ENCODE measurements around the gene TRPM6. TPM values are rescaled to one million over a fixed set of nuclear protein-coding genes. Genes with fewer than 3 reads are reported as not detected.

The TRPM6 gene
- total RNA-seq, 4 donors from 2014 or later, result 1.1 to 3.9 (median 1.6) TPM

DNA sequence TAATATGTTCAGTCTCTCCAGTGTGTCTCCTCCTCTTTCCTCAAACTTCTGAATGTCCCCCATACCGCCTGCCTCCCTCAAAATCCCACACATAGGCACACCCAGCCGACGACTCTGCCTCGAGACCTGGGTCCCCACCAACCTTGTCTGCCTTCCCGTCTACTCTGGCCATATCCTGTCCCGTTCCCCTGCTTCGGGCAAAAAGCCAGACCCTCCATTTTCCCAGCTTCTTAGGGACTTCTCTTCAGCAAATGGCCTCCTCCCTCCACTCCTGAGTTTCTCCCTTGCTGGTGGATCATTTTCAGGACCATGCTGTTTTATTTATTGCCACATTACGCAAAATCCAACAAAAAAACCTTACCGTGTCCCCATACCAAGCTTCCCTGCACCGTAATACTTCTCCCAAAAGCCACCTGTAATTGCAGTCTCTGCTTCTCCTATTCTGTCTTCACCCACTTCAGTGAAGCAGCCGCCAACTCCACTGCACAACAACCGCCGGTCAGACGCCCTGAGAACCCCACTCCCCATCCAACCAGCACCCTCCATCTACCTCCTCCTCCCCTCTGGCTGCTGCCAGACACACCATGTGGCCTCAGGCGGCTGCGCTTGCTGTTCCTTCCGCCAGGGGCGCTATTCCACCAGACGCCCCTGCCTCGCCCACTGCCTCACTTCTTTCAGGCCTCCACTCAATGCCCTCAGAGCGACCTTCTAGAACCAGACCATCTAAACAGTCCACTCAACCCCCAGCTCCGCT, 117.0 kb downstream of the TRPM6 start:
- no peak for DNase-seq (ENCODE audit: low spot score)
- TF ChIP-seq, protein P1, sequence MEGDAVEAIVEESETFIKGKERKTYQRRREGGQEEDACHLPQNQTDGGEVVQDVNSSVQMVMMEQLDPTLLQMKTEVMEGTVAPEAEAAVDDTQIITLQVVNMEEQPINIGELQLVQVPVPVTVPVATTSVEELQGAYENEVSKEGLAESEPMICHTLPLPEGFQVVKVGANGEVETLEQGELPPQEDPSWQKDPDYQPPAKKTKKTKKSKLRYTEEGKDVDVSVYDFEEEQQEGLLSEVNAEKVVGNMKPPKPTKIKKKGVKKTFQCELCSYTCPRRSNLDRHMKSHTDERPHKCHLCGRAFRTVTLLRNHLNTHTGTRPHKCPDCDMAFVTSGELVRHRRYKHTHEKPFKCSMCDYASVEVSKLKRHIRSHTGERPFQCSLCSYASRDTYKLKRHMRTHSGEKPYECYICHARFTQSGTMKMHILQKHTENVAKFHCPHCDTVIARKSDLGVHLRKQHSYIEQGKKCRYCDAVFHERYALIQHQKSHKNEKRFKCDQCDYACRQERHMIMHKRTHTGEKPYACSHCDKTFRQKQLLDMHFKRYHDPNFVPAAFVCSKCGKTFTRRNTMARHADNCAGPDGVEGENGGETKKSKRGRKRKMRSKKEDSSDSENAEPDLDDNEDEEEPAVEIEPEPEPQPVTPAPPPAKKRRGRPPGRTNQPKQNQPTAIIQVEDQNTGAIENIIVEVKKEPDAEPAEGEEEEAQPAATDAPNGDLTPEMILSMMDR (IDR thresholded peaks at IDR 0.05), result no peak
- no peak for ATAC-seq (ENCODE audit: low FRiP score)

DNA sequence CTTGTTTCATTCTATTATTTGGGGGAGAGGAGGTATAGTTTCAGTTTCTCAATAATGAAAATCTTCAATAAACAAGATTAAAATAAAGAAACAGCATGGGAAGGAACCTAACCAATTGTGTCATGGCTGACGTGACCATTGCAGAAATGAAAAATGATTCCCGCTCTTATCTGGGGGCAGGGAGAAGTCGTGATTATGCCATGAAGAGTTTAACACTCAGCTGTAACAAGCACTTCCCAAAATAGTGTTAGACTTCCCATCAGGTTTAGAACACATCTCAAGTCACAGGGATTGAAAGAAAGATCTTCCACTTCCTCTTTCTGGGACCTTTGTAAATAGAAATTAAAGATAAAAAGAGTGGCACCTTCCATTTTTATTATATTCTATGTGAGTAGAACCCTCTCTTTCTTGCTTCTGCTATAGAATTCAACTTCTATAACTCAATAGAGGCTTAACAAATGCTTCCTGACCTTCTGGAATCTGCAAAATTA, 122.2 kb downstream of the TRPM6 start:
- no peak for DNase-seq (ENCODE audit: low spot score)
- TF ChIP-seq, protein P1 (IDR thresholded peaks at IDR 0.05), result no peak
- ATAC-seq (ENCODE audit: low FRiP score), result no peak

DNA sequence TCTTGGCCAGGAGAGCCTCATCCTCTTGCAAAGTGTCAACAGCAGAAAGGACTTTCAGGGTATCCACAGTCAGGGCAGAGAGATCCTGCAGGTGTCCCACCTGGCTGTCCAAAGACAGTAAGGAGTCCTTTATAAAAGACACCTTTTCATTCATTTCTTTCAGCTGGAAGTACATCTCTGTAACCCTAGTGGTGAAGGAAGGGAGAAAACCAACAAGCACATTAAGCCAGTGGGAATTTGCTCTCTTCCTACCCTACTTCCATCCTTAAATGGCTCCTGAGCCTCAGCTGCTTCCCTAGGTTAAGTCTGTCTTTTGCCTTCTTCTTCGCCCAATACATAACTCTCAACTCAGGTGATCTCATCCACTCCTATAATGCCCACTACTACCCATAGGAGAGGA, 124.8 kb downstream of the TRPM6 start:
- no peak for DNase-seq (ENCODE audit: low spot score)
- ATAC-seq (ENCODE audit: low FRiP score), result no peak
- TF ChIP-seq, protein P1 (IDR thresholded peaks at IDR 0.05), result no peak

DNA sequence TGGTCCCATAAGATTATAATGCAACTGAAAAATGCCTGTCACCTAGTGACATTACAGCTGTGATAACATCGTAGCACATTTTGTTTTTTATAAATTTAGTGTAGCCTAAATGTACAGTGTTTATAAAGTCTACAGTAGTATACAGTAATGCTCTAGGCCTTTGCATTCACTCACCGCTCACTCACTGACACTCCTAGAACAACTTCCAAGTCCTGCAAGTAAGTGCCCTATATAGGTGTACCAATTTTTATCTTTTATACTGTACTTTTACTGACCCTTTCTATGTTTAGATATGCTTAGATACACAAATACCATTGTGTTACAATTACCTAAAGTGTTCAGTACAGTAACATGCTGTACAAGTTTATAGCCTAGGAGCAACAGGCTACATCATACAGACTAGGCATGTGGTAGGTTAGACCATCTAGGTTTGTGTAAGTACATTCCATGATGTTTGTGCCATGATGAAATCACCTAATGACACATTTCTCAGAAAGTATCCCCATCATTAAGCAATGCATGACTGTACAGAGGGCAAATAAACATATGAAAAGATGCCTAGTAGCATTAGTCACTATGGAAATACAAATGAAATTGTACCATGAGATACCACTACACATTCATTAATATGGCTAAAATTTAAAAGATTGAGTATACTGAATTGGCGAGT, 127.6 kb downstream of the TRPM6 start:
- no peak for DNase-seq (ENCODE audit: low spot score)
- peak; percentile 41 for ATAC-seq (ENCODE audit: low FRiP score)
- TF ChIP-seq, protein P1 (IDR thresholded peaks at IDR 0.05), result no peak

DNA sequence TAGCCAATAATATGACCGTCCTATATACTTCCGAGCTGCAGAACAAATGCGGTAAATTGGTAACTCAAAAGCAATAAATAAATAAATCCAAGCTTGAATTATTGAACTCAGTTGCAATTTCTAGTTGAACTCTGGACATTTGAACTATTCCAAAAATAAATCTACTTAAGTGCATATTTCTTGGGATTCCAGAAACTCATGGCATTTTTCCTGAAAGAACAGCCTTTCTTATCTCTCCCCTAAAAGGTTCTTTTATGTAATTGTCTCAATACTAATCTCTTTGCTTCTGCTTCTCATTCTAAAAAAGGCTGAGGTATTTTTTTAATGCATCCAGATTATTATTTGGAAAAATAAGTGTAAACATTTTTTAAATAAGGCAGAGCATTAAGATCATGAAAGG, 131.7 kb downstream of the TRPM6 start:
- ATAC-seq (ENCODE audit: low FRiP score) (no peak), DNase-seq (ENCODE audit: low spot score) (no peak)
- TF ChIP-seq, protein P1 (IDR thresholded peaks at IDR 0.05), result no peak

DNA sequence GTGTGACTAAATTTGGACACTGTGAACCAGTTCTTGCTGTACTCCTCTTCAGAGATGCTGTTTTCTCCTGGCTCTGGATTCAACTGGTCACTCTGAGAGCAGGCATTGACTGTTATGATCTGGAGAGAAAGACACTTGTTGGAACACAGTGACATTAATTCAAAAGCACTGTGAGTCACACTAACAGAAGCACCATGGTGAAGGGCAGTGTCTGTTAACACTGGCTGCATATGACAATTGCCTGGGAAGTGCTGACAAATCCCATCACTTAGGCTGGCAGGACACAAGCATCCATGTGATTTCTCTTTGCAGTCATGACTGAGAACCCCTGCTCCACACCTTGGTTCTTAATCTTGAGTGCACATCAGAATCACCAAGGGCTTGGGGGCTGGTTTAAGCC, 132.4 kb downstream of the TRPM6 start:
- TF ChIP-seq, protein P1 (IDR thresholded peaks at IDR 0.05), result no peak
- ATAC-seq (ENCODE audit: low FRiP score) (no peak), DNase-seq (ENCODE audit: low spot score) (no peak)
